Measurements from ENCODE around the gene TSFM. TPM values are rescaled to one million over a fixed set of nuclear protein-coding genes. Genes with fewer than 3 reads are reported as not detected.

TSFM gene
- total and polyA plus RNA-seq, 7 donors = 31.5 to 74.3 (median 52.1) TPM

- H3K9me3 ChIP-seq = no peaks in the 10 kb centered on the region
- no peak for TF ChIP-seq CTCF (IDR thresholded peaks at IDR 0.05)
These were observed 50.4 kb downstream of the TSFM start for GRCh38 chr12:57832966-57833365.

GRCh38 chr12:57833672-57834071, 51.1 kb downstream of the TSFM start:
- H3K4me1 ChIP-seq = peaks cover 100% of the 10 kb centered on the region
- no peaks in the 10 kb centered on the region for H3K9me3 ChIP-seq
- 42 to 65% (median 49%) methylated on average over 3 of the region's 3 CpGs for WGBS, 3 donors
- intact Hi-C loops (cut with DNase I) = loop anchor here (2.0 kb wide), 2 partner anchors 61 to 65 kb away; no protein-coding TSS in a partner anchor
- no peak for TF ChIP-seq CTCF (IDR thresholded peaks at IDR 0.05)
- peak overlapping the region; percentile 19 for H3K4me3 ChIP-seq
- H3K27me3 ChIP-seq (ENCODE audit: insufficient read depth in 3 of 3, low read length in 2 of 3) = no peaks in the 10 kb centered on the region
- no peak for DNase-seq
- ATAC-seq = no peak
- peak overlapping the region; percentile 100 for H3K27ac ChIP-seq
- peaks cover 0 to 18% of the 10 kb centered on the region in 2 donors for H3K36me3 ChIP-seq (ENCODE audit: insufficient read depth in 1 of 2, low read depth in 1 of 2)

More at GRCh38 chr12:57832966-57833365, 50.4 kb downstream of the TSFM start:
- peak overlapping the region; percentile 100 for H3K27ac ChIP-seq
- intact Hi-C loops (cut with DNase I) = loop anchor here (2.0 kb wide), 2 partner anchors 62 to 66 kb away; no protein-coding TSS in a partner anchor
- 17 to 41% (median 25%) methylated on average over 10 of the region's 10 CpGs for whole genome bisulfite sequencing, 3 donors
- H3K4me1 ChIP-seq = peaks cover 98% of the 10 kb centered on the region
- H3K36me3 ChIP-seq (ENCODE audit: insufficient read depth in 1 of 2, low read depth in 1 of 2) = peaks cover 0 to 25% of the 10 kb centered on the region in 2 donors
- DNase-seq = no peak
- H3K27me3 ChIP-seq (ENCODE audit: insufficient read depth in 3 of 3, low read length in 2 of 3) = no peaks in the 10 kb centered on the region
- ATAC-seq = peak in 2 of 4 donors; percentile 24 to 25
- no peak overlapping the region for H3K4me3 ChIP-seq

- Histone ChIP-seq H3K27me3 (ENCODE audit: insufficient read depth in 3 of 3, low read length in 2 of 3) (no peaks in the 10 kb centered on the region), H3K27ac (peak overlapping the region; percentile 100), H3K36me3 (ENCODE audit: insufficient read depth in 1 of 2, low read depth in 1 of 2) (peaks cover 0 to 12% of the 10 kb centered on the region in 2 donors), H3K4me3 (peak overlapping the region; percentile 96), H3K9me3 (no peaks in the 10 kb centered on the region), H3K4me1 (peaks cover 100% of the 10 kb centered on the region)
- ATAC-seq = no peak
- no peak for TF ChIP-seq CTCF (IDR thresholded peaks at IDR 0.05)
- intact Hi-C loops (cut with DNase I) = no loop called here
- WGBS, 3 donors = 0 to 18% (median 8%) methylated on average over 1 of the region's 1 CpG
- DNase-seq = no peak
These were observed 51.7 kb downstream of the TSFM start for GRCh38 chr12:57834086-57834876.

- intact Hi-C loops (cut with DNase I) = no loop called here
- H3K4me3 ChIP-seq = peak overlapping the region; percentile 96
- H3K27ac ChIP-seq = peak overlapping the region; percentile 100
- H3K36me3 ChIP-seq (ENCODE audit: insufficient read depth in 1 of 2, low read depth in 1 of 2) = peaks cover 0 to 7% of the 10 kb centered on the region in 2 donors
- no peaks in the 10 kb centered on the region for H3K27me3 ChIP-seq (ENCODE audit: insufficient read depth in 3 of 3, low read length in 2 of 3)
- no peak for TF ChIP-seq CTCF (IDR thresholded peaks at IDR 0.05)
- H3K9me3 ChIP-seq = no peaks in the 10 kb centered on the region
- ATAC-seq (no peak), DNase-seq (no peak)
- H3K4me1 ChIP-seq = peaks cover 100% of the 10 kb centered on the region
- 25 to 36% (median 29%) methylated on average over 9 of the region's 9 CpGs for WGBS, 3 donors
These were observed 53.0 kb downstream of the TSFM start for GRCh38 chr12:57835366-57836288.
